ENCODE results near the gene DZIP1L.
"Not testable (repeated sequence)": the region's sequence is repeated elsewhere in the genome, so short reads cannot be mapped to it uniquely, and the experiment has no call there.

The DZIP1L gene

GRCh38 chr3:138114431-138114918 lies 933 bp downstream of the DZIP1L start:
- peak; percentile 26 for DNase-seq (ENCODE audit: low spot score)

GRCh38 chr3:138113326-138113725 lies 2.1 kb downstream of the DZIP1L start:
- no peak for DNase-seq (ENCODE audit: low spot score)

GRCh38 chr3:138112362-138112761 lies 3.0 kb downstream of the DZIP1L start:
- no peak for DNase-seq (ENCODE audit: low spot score)

- no peak for DNase-seq (ENCODE audit: low spot score)
Observed at GRCh38 chr3:138105598-138105997, 9.8 kb downstream of the DZIP1L start.

- no peak for DNase-seq (ENCODE audit: low spot score)
Observed at GRCh38 chr3:138103466-138103865, 11.9 kb downstream of the DZIP1L start.

- not testable (repeated sequence) for DNase-seq (ENCODE audit: low spot score)
Observed at GRCh38 chr3:138101351-138101940, 14.0 kb downstream of the DZIP1L start.

GRCh38 chr3:138099417-138099816 lies 16.0 kb downstream of the DZIP1L start:
- DNase-seq (ENCODE audit: low spot score), result no peak

- DNase-seq (ENCODE audit: low spot score), result no peak
Observed at GRCh38 chr3:138097192-138098172, 17.9 kb downstream of the DZIP1L start.

- DNase-seq (ENCODE audit: low spot score), result no peak
Observed at GRCh38 chr3:138093721-138094120, 21.7 kb downstream of the DZIP1L start.

GRCh38 chr3:138092023-138092422 lies 23.4 kb downstream of the DZIP1L start:
- no peak for DNase-seq (ENCODE audit: low spot score)

GRCh38 chr3:138089091-138089490 lies 26.3 kb downstream of the DZIP1L start:
- peak; percentile 31 for DNase-seq (ENCODE audit: low spot score)

- DNase-seq (ENCODE audit: low spot score), result not testable (repeated sequence)
Observed at GRCh38 chr3:138085745-138086144, 29.7 kb downstream of the DZIP1L start.

GRCh38 chr3:138084196-138084595 lies 31.2 kb downstream of the DZIP1L start:
- DNase-seq (ENCODE audit: low spot score), result no peak

GRCh38 chr3:138082992-138083386 lies 32.4 kb downstream of the DZIP1L start:
- no peak for DNase-seq (ENCODE audit: low spot score)

- DNase-seq (ENCODE audit: low spot score), result peak; percentile 35
Observed at GRCh38 chr3:138082085-138082991, 33.1 kb downstream of the DZIP1L start.

- peak; percentile 25 for DNase-seq (ENCODE audit: low spot score)
Observed at GRCh38 chr3:138081371-138082084, 33.9 kb downstream of the DZIP1L start.

GRCh38 chr3:138079901-138080300 lies 35.5 kb downstream of the DZIP1L start:
- no peak for DNase-seq (ENCODE audit: low spot score)

GRCh38 chr3:138078901-138079344 lies 36.5 kb downstream of the DZIP1L start:
- DNase-seq (ENCODE audit: low spot score), result peak; percentile 89

GRCh38 chr3:138078096-138078495 lies 37.3 kb downstream of the DZIP1L start:
- no peak for DNase-seq (ENCODE audit: low spot score)

- DNase-seq (ENCODE audit: low spot score), result no peak
Observed at GRCh38 chr3:138072796-138073195, 42.6 kb downstream of the DZIP1L start.

GRCh38 chr3:138070006-138070405 lies 45.4 kb downstream of the DZIP1L start:
- no peak for DNase-seq (ENCODE audit: low spot score)

Measured in hepatic stellate cell (primary cell).